Common myeloid progenitor, CD34-positive (primary cell): ENCODE results near the gene NDFIP2.

Source experiments
- CTCF ChIA-PET: fragments of 350-600 bp; sonication (Branson Sonifier 250); formaldehyde crosslinking; loops from one replicate; lab custom pipeline; 2021; ENCODE audit warnings: antibody characterized with exemption; lab: Charles Lee
- POLR2A ChIA-PET: fragments of 350-600 bp; sonication (Branson Sonifier 250); formaldehyde crosslinking; loops from one replicate; lab custom pipeline; 2021; ENCODE audit warnings: antibody characterized with exemption; lab: Charles Lee
- DNase-seq, 3 donors: peaks; one replicate each; pipeline versions ENCODE4 v3.0.0 to v3.0.0-alpha.2; 2013
- H3K27ac ChIP-seq, 2 experiments: 1 replicate in 1 of 2; 2 replicates in 1 of 2; pipeline ENCODE4 v1.7.0; 2013; ENCODE audit warnings: inconsistent platforms in 2 of 2, low read length in 2 of 2, mild to moderate bottlenecking in 2 of 2, low read depth in 1 of 2, moderate library complexity in 1 of 2; ENCODE audit not compliant: severe bottlenecking in 2 of 2, insufficient read depth in 1 of 2, poor library complexity in 1 of 2
- H3K27me3 ChIP-seq, 5 experiments: replicated peaks in 2 of 5; 1 replicate in 3 of 5; 2 replicates in 2 of 5; pipeline versions ENCODE4 v1.6.1 to v1.7.0; 2013; ENCODE audit warnings: low read length in 4 of 5, mild to moderate bottlenecking in 2 of 5, moderate library complexity in 2 of 5, inconsistent platforms in 1 of 5; ENCODE audit not compliant: insufficient read depth in 5 of 5, control insufficient read depth in 4 of 5
- H3K36me3 ChIP-seq, 4 experiments: 1 replicate in 2 of 4; 2 replicates in 2 of 4; pipeline versions ENCODE4 v1.6.1 to v1.7.0; 2013; ENCODE audit warnings: low read length in 3 of 4, control low read depth in 1 of 4, mild to moderate bottlenecking in 1 of 4; ENCODE audit not compliant: control insufficient read depth in 4 of 4, insufficient read depth in 4 of 4
- H3K4me1 ChIP-seq, 4 experiments: 1 replicate in 3 of 4; 2 replicates in 1 of 4; pipeline versions ENCODE4 v1.6.1 to v1.7.1; 2013; ENCODE audit warnings: low read length in 3 of 4, mild to moderate bottlenecking in 3 of 4, control low read depth in 1 of 4, inconsistent platforms in 1 of 4, moderate library complexity in 1 of 4; ENCODE audit not compliant: control insufficient read depth in 4 of 4, insufficient read depth in 4 of 4; ENCODE audit errors: control extremely low read depth in 1 of 4
- H3K4me3 ChIP-seq, 7 experiments: 1 replicate in 4 of 7; 2 replicates in 3 of 7; pipeline versions ENCODE4 v1.5.1 to v1.7.0; 2013; ENCODE audit warnings: mild to moderate bottlenecking in 7 of 7, low read length in 6 of 7, moderate library complexity in 6 of 7, inconsistent platforms in 2 of 7, low read depth in 2 of 7, control low read depth in 1 of 7; ENCODE audit not compliant: insufficient read depth in 4 of 7, control insufficient read depth in 1 of 7; ENCODE audit errors: extremely low read depth in 1 of 7
- H3K9me3 ChIP-seq, 5 experiments: 1 replicate in 4 of 5; 2 replicates in 1 of 5; pipeline versions ENCODE4 v1.6.1 to v1.7.1; 2013; ENCODE audit warnings: low read length in 4 of 5, mild to moderate bottlenecking in 2 of 5, inconsistent platforms in 1 of 5, low read depth in 1 of 5, moderate library complexity in 1 of 5; ENCODE audit not compliant: control insufficient read depth in 4 of 5, insufficient read depth in 2 of 5; ENCODE audit errors: control extremely low read depth in 1 of 5
- WGBS: methylation state at CpG from one replicate; pipeline ENCODE4 v1.1.5; 2013; ENCODE audit not compliant: insufficient coverage; 5-methylcytosine and 5-hydroxymethylcytosine counted together

The NDFIP2 gene

GRCh38 chr13:79482281-79482970 lies 1.5 kb downstream of the NDFIP2 start:
- no peaks in the 10 kb centered on the region for H3K36me3 ChIP-seq
- H3K27ac ChIP-seq = no peak overlapping the region
- WGBS = no CpG with 5 or more reads among the region's 3 CpGs
- no peaks in the 10 kb centered on the region for H3K9me3 ChIP-seq
- ChIA-PET CTCF (interaction anchor here (1.0 to 3.8 kb wide), 4 partner anchors 10 to 58 kb away, joined by 3 to 14 read pairs (median 4); no protein-coding TSS in a partner anchor), POLR2A (interaction anchor here (0.7 kb wide), 1 partner anchor 1528 kb away, joined by 4 read pairs; no protein-coding TSS in a partner anchor)
- peak overlapping the region in 1 of 7 experiments; percentile 81 for H3K4me3 ChIP-seq
- H3K27me3 ChIP-seq = peaks cover 17 to 84% (median 44%) of the 10 kb centered on the region in 5 experiments
- peaks cover 12 to 24% (median 18%) of the 10 kb centered on the region in 4 experiments for H3K4me1 ChIP-seq
- no peak for DNase-seq

DNA sequence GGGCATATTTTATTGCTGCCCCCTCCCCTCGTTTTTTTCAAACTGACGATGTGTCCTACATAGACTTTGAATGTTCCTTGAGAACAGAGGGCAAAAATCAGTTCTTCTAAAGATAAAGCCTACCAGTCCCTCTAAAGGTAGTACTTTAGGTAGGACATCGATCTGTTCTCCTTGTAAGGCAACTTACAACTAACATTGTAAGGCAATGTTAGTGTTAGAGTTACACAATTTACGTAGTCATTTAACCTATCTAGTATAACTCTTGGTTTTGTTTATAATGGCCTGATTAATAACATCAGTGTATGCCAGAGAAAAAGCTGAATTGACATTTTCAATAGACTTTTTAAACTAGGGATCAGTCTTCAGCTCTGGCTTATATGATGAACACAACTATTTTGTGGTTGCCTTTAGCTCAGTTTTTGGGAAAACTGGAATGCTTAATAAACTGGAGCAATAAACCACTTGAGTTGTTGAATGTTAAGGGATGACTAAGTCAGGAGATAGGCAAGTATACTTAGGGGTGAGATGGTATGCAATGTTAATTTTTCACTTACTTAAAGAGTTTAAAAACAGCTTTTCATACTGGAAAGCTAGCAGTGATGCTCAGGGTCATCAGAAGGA lies 2.2 kb downstream of the NDFIP2 start:
- H3K4me3 ChIP-seq = no peak overlapping the region
- H3K36me3 ChIP-seq = no peaks in the 10 kb centered on the region
- ChIA-PET CTCF (interaction anchor here (0.6 to 3.8 kb wide), 6 partner anchors 11 to 776 kb away, joined by 3 to 14 read pairs (median 3); partner anchors contain the start of gene RBM26), POLR2A (no interaction called here)
- H3K27me3 ChIP-seq = peaks cover 15 to 83% (median 42%) of the 10 kb centered on the region in 5 experiments
- no CpG with 5 or more reads among the region's 4 CpGs for WGBS
- H3K27ac ChIP-seq = no peak overlapping the region
- DNase-seq = no peak
- no peaks in the 10 kb centered on the region for H3K9me3 ChIP-seq
- H3K4me1 ChIP-seq = peaks cover 12 to 24% (median 18%) of the 10 kb centered on the region in 4 experiments

GRCh38 chr13:79485014-79485811 lies 4.3 kb downstream of the NDFIP2 start:
- H3K4me3 ChIP-seq = no peak overlapping the region
- peak in 1 of 3 donors; percentile 8 for DNase-seq
- H3K27me3 ChIP-seq = peaks cover 16 to 68% (median 36%) of the 10 kb centered on the region in 5 experiments
- H3K4me1 ChIP-seq = peaks cover 12 to 24% (median 18%) of the 10 kb centered on the region in 4 experiments
- ChIA-PET POLR2A (interaction anchor here (0.5 kb wide), 1 partner anchor 860 kb away, joined by 3 read pairs; no protein-coding TSS in a partner anchor), CTCF (interaction anchor here (0.5 to 2.5 kb wide), 2 partner anchors 29 to 61 kb away, joined by 3 to 11 read pairs; no protein-coding TSS in a partner anchor)
- no peaks in the 10 kb centered on the region for H3K36me3 ChIP-seq
- no peak overlapping the region for H3K27ac ChIP-seq
- H3K9me3 ChIP-seq = peaks cover 0 to 2% (median 0%) of the 10 kb centered on the region in 5 experiments
- WGBS = 78% methylated on average over 3 of the region's 4 CpGs

GRCh38 chr13:79486433-79487188 lies 5.7 kb downstream of the NDFIP2 start:
- Histone ChIP-seq H3K36me3 (no peaks in the 10 kb centered on the region), H3K27me3 (peaks cover 16 to 57% (median 35%) of the 10 kb centered on the region in 5 experiments), H3K9me3 (peaks cover 0 to 2% (median 0%) of the 10 kb centered on the region in 5 experiments), H3K27ac (no peak overlapping the region), H3K4me1 (peaks cover 8 to 17% (median 9%) of the 10 kb centered on the region in 4 experiments), H3K4me3 (no peak overlapping the region)
- ChIA-PET POLR2A (no interaction called here), CTCF (no interaction called here)
- WGBS = 94% methylated on average over 4 of the region's 6 CpGs
- DNase-seq = no peak

GRCh38 chr13:79490326-79490725 lies 9.4 kb downstream of the NDFIP2 start:
- WGBS = 100% methylated on average over 1 of the region's 1 CpG
- Histone ChIP-seq H3K27me3 (peaks cover 3 to 23% (median 14%) of the 10 kb centered on the region in 5 experiments), H3K36me3 (no peaks in the 10 kb centered on the region), H3K4me3 (no peak overlapping the region), H3K4me1 (no peaks in the 10 kb centered on the region), H3K9me3 (peaks cover 0 to 2% (median 0%) of the 10 kb centered on the region in 5 experiments), H3K27ac (no peak overlapping the region)
- ChIA-PET POLR2A (no interaction called here), CTCF (interaction anchor here (1.3 to 2.0 kb wide), 2 partner anchors 11 to 18 kb away, joined by 4 to 6 read pairs; no protein-coding TSS in a partner anchor)
- no peak for DNase-seq

DNA sequence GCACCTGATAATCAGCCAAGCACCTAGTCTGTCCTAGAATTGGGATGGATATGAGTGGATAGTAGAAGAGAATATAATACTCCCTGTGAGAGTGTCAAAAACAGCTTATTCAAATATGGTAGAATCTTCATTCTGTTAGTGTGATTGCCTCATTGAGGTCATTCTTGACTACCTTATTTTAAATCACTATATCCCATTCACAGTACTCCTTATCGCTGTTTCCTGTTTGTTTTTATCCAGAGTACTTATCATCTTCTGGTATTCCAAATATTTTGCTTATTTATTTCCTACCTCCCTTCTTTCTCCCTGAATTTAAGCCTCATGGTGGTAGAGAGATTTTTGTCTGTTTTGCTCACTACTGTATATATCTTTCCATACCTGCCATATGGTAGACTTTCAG lies 9.9 kb downstream of the NDFIP2 start:
- no peaks in the 10 kb centered on the region for H3K36me3 ChIP-seq
- H3K4me3 ChIP-seq = no peak overlapping the region
- ChIA-PET POLR2A (no interaction called here), CTCF (interaction anchor here (1.6 kb wide), 1 partner anchor 25 kb away, joined by 3 read pairs; no protein-coding TSS in a partner anchor)
- H3K27me3 ChIP-seq = peaks cover 2 to 18% (median 11%) of the 10 kb centered on the region in 5 experiments
- H3K27ac ChIP-seq = no peak overlapping the region
- no CpG with 5 or more reads among the region's 1 CpG for WGBS
- DNase-seq = no peak
- no peaks in the 10 kb centered on the region for H3K4me1 ChIP-seq
- H3K9me3 ChIP-seq = peaks cover 0 to 2% (median 0%) of the 10 kb centered on the region in 5 experiments
